Uterus (tissue), 4 donors: ENCODE data around the gene RTRAF. TPM values are rescaled to one million over a fixed set of nuclear protein-coding genes. Genes with fewer than 3 reads are reported as not detected.

Experiments used
- DNase-seq, 2 donors: peaks; one replicate each; pipeline ENCODE4 v3.0.0-alpha.2; 2019 to 2020
- H3K27ac ChIP-seq, 2 donors: fragments of 200-600 bp; sonication (generic); 1 replicate in 1 of 2; 2 replicates in 1 of 2; pipeline ENCODE4 v1.5.1; 2016 to 2018
- H3K27me3 ChIP-seq, 2 donors: fragments of 200-600 bp; sonication (generic); one replicate each; pipeline ENCODE4 v1.5.1; 2018 to 2019; ENCODE audit warnings: control low read depth in 1 of 2
- H3K36me3 ChIP-seq, 2 donors: fragments of 200-600 bp; sonication (generic); one replicate each; pipeline ENCODE4 v1.5.1; 2019; ENCODE audit warnings: control low read depth in 1 of 2
- H3K4me1 ChIP-seq, 2 donors: fragments of 200-600 bp; sonication (generic); one replicate each; pipeline ENCODE4 v1.5.1; 2018 to 2019; ENCODE audit warnings: control low read depth in 1 of 2
- H3K4me3 ChIP-seq, 2 donors: fragments of 200-600 bp; sonication (generic); 1 replicate in 1 of 2; 2 replicates in 1 of 2; pipeline ENCODE4 v1.5.1; 2018 to 2019; ENCODE audit warnings: mild to moderate bottlenecking in 1 of 2
- H3K9me3 ChIP-seq, 2 donors: fragments of 200-600 bp; sonication (generic); one replicate each; pipeline ENCODE4 v1.5.1; 2019; ENCODE audit warnings: control low read depth in 1 of 2
- POLR2A ChIP-seq, 2 donors: fragments of 450-650 bp; IDR thresholded peaks; one replicate each; pipeline ENCODE4 v1.6.1; 2016; ENCODE audit warnings: antibody characterized with exemption in 2 of 2, mild to moderate bottlenecking in 1 of 2, moderate library complexity in 1 of 2
- intact Hi-C: fragments of 100-400 bp; cut with DNase I; formaldehyde crosslinking; loops from one replicate; pipeline ENCODE4 v1.15.1; 2023; ENCODE audit warnings: low total_unique reads
- total RNA-seq, 4 donors: library from RNA; depleted of rRNA in 3 of 4; stranded (reverse); fragments of >200 nt in 3 of 4; gene quantifications; one replicate each; pipeline versions ENCODE4 v1.1.0 to v1.2.4, GENCODE V29; 2014 to 2023
- TF ChIP-seq, protein P1 (sequence below), 4 experiments: fragments of 200-600 bp in 2 of 4; fragments of 450-650 bp in 2 of 4; sonication (generic) in 2 of 4; IDR thresholded peaks; one replicate each; pipeline ENCODE4 v1.5.1; 2016 to 2019; ENCODE audit warnings: antibody characterized with exemption in 4 of 4, mild to moderate bottlenecking in 2 of 4, moderate library complexity in 1 of 4
- donor health status: DM: yes; HTN: yes; CAD: no.

Gene RTRAF
- total RNA-seq, 4 donors from 2014 or later: 21.8 to 129 (median 44.4) TPM

DNA sequence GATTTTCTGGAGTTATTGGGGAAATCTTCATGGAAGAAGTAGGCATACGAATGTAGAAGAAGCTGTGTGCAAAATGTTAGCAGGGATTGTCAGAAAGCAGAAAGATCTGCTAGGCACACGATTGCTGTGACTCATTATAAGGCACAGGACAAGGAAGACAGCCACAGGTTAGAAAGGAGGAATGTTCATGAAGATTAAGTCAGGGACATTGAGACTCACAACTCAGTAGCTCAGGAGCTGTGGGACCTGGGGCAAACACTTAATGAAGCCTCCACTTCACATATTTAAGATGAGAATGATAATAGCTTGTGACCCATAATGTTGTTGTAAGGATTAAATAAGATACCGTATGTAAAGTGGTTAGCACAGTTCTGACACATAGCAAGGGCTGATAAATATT is 26.6 kb upstream of the RTRAF start:
- Histone ChIP-seq H3K9me3 (no peaks in the 10 kb centered on the region), H3K27me3 (no peaks in the 10 kb centered on the region), H3K4me3 (no peak overlapping the region), H3K27ac (no peak overlapping the region), H3K4me1 (peaks cover 0 to 9% of the 10 kb centered on the region in 2 donors), H3K36me3 (no peaks in the 10 kb centered on the region)
- no peak for DNase-seq
- intact Hi-C loops: no loop called here
- TF ChIP-seq, protein P1, sequence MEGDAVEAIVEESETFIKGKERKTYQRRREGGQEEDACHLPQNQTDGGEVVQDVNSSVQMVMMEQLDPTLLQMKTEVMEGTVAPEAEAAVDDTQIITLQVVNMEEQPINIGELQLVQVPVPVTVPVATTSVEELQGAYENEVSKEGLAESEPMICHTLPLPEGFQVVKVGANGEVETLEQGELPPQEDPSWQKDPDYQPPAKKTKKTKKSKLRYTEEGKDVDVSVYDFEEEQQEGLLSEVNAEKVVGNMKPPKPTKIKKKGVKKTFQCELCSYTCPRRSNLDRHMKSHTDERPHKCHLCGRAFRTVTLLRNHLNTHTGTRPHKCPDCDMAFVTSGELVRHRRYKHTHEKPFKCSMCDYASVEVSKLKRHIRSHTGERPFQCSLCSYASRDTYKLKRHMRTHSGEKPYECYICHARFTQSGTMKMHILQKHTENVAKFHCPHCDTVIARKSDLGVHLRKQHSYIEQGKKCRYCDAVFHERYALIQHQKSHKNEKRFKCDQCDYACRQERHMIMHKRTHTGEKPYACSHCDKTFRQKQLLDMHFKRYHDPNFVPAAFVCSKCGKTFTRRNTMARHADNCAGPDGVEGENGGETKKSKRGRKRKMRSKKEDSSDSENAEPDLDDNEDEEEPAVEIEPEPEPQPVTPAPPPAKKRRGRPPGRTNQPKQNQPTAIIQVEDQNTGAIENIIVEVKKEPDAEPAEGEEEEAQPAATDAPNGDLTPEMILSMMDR (IDR thresholded peaks at IDR 0.05): no peak
- no peak for TF ChIP-seq POLR2A (IDR thresholded peaks at IDR 0.05)

DNA sequence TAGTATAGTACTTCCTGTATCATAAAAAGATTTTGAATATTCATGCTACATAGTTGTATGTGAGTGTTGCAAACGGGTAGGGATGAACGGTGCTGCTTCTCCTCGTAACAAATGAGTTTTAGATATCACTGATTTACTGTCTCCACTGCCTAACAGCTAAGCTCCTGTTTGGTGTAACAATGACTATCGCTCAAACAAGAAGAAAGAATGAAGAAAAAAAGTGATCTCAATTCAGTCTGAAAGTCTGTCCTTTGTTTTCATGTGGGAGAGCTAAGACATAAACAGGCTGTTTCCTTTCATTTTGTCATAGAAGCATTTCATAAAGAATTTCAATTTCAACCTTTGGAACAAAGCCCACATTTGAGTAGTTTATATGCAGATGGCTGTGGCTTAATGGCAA is 26.1 kb upstream of the RTRAF start:
- TF ChIP-seq POLR2A (IDR thresholded peaks at IDR 0.05): no peak
- TF ChIP-seq, protein P1 (IDR thresholded peaks at IDR 0.05): no peak
- H3K9me3 ChIP-seq: no peaks in the 10 kb centered on the region
- no peaks in the 10 kb centered on the region for H3K27me3 ChIP-seq
- peaks cover 0 to 9% of the 10 kb centered on the region in 2 donors for H3K4me1 ChIP-seq
- H3K4me3 ChIP-seq: no peak overlapping the region
- intact Hi-C loops: no loop called here
- DNase-seq: no peak
- H3K36me3 ChIP-seq: no peaks in the 10 kb centered on the region
- H3K27ac ChIP-seq: no peak overlapping the region

DNA sequence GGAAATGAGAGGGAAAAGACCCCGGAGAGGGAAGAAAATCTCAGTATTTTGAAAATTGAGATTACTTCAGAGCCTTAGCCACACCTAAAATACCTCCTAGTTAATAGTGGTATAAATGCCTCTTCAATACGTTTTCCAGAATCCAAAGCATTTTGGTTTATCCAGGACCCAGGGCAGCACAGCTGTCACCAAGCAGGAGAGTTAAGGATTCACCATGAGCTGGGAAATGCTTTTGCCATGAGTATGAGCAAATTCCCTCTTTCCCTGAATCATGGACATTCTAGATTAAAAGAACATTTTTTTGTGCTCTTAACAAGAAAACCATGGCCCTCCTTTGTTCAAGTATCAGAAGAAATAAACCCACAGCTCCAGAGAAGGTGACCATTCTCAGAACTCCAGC is 21.8 kb upstream of the RTRAF start:
- DNase-seq: no peak
- no peak overlapping the region for H3K4me3 ChIP-seq
- intact Hi-C loops: no loop called here
- H3K36me3 ChIP-seq: no peaks in the 10 kb centered on the region
- TF ChIP-seq, protein P1 (IDR thresholded peaks at IDR 0.05): no peak
- no peak for TF ChIP-seq POLR2A (IDR thresholded peaks at IDR 0.05)
- peaks cover 0 to 9% of the 10 kb centered on the region in 2 donors for H3K4me1 ChIP-seq
- no peaks in the 10 kb centered on the region for H3K27me3 ChIP-seq
- H3K27ac ChIP-seq: no peak overlapping the region
- no peaks in the 10 kb centered on the region for H3K9me3 ChIP-seq

DNA sequence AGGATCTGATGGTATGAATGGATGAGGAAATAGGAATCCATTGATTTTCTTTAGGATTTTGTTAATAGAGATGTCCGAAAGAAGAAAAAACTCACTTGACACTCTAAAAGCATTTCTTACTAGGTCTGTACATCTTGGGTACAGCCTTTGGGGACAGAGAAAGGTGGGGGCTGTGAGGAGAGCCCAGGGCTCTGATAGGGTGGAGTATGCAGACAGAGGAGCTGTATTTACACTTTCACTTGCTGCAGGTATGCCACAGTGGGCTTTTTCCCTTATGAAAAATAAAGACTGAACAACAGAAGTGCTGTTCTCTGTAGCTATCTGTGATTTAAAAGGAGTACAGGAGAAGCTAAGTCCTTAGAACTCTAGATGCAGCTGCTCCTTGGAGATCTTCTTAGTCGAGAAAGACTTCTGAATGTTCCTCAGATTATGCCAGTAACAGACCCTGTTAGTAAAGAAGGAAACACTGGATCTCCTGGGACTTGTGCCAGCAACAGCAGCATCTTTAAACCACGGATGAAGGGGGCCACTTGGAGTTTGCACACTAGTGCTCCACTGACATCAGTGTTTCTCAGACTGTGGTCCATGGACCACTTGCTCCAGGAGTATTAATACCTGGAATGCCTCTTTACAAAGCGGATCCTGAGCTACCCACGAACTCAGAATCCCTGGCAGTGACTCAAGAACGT is 19.4 kb upstream of the RTRAF start:
- H3K4me1 ChIP-seq: no peaks in the 10 kb centered on the region
- no peak for TF ChIP-seq POLR2A (IDR thresholded peaks at IDR 0.05)
- TF ChIP-seq, protein P1 (IDR thresholded peaks at IDR 0.05): no peak
- intact Hi-C loops: loop anchor here (10.0 kb wide), 1 partner anchor 695 kb away; no protein-coding TSS in a partner anchor
- no peak overlapping the region for H3K4me3 ChIP-seq
- DNase-seq: no peak
- no peaks in the 10 kb centered on the region for H3K27me3 ChIP-seq
- H3K9me3 ChIP-seq: no peaks in the 10 kb centered on the region
- H3K27ac ChIP-seq: no peak overlapping the region
- H3K36me3 ChIP-seq: no peaks in the 10 kb centered on the region

DNA sequence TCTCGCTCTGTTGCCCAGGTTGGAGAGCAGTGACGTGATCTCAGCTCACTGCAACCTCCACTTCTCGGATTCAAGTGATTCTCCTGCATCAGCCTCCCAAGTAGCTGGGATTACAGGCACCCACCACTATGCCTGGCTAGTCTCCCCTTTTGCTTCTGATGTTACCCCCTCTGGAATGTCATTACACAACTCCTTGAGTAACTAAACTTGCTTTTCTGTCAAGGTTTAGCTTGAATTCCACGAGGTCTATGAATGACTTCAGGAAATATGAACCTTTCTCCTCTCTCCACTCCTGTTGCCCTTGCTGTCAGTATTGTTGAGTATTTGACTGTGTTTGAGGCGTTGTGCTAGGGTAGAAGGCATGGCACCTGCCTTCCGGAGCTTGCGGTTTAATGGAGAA is 16.8 kb upstream of the RTRAF start:
- no peaks in the 10 kb centered on the region for H3K36me3 ChIP-seq
- H3K9me3 ChIP-seq: no peaks in the 10 kb centered on the region
- no peaks in the 10 kb centered on the region for H3K27me3 ChIP-seq
- no peak for TF ChIP-seq POLR2A (IDR thresholded peaks at IDR 0.05)
- TF ChIP-seq, protein P1 (IDR thresholded peaks at IDR 0.05): no peak
- no peak overlapping the region for H3K27ac ChIP-seq
- no peaks in the 10 kb centered on the region for H3K4me1 ChIP-seq
- intact Hi-C loops: loop anchor here (10.0 kb wide), 1 partner anchor 698 kb away; no protein-coding TSS in a partner anchor
- no peak overlapping the region for H3K4me3 ChIP-seq
- no peak for DNase-seq
